Measurements from ENCODE around the gene KIAA0930.

DNA sequence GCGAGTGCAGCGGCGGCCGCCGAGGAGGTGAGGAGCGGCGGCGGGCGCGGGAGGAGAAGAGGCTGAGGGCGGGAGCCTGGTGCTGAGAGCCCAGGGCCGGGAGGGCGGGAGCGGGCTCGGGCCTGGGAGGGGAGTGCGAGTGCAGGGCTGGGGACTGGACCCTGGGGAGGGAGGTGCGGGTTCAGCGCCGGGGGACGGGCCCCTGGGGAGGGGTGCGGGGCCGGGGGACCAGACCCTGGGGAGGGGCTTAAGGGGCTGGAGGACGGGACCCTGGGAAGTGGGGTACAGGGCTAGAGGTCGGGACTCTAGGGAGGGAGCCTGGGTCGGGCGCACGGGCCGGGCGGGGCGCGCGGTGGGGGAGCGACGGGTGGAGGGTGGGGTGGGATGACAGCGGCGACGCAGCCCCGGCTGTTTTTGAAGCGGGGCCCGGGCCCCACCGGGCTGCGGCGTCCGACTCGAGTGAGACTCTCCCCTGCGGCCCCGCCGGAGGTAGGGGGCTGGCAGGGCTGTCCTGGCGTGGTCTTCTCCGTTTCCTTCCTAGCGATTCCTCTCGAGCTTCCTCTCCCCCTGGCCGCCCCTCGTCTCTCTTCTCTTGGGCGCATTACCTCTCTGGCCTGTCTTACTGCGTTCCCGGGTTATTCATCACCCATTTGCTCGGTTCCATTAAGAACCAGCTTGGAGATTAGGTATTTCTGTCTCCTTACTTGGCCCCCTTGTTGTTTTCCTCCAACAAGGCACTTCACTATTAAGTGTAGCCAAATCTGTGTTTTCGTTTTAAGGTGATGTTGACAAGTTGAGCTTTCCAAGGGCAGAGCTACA lies 76.2 kb downstream of the KIAA0930 start:
- TF ChIP-seq, protein P1, sequence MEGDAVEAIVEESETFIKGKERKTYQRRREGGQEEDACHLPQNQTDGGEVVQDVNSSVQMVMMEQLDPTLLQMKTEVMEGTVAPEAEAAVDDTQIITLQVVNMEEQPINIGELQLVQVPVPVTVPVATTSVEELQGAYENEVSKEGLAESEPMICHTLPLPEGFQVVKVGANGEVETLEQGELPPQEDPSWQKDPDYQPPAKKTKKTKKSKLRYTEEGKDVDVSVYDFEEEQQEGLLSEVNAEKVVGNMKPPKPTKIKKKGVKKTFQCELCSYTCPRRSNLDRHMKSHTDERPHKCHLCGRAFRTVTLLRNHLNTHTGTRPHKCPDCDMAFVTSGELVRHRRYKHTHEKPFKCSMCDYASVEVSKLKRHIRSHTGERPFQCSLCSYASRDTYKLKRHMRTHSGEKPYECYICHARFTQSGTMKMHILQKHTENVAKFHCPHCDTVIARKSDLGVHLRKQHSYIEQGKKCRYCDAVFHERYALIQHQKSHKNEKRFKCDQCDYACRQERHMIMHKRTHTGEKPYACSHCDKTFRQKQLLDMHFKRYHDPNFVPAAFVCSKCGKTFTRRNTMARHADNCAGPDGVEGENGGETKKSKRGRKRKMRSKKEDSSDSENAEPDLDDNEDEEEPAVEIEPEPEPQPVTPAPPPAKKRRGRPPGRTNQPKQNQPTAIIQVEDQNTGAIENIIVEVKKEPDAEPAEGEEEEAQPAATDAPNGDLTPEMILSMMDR (IDR thresholded peaks at IDR 0.05; ENCODE audit: low read length) = no peak
- no peak for TF ChIP-seq EZH2 (IDR thresholded peaks at IDR 0.05; ENCODE audit: borderline replicate concordance, low read length)
